Endothelial cell (in vitro differentiated cells): ENCODE measurements around the gene RNASE4. TPM values are rescaled to one million over a fixed set of nuclear protein-coding genes. Genes with fewer than 3 reads are reported as not detected.
"Not testable (repeated sequence)": the region's sequence is repeated elsewhere in the genome, so short reads cannot be mapped to it uniquely, and the experiment has no call there.

Experiments used
- DNase-seq: peaks from one replicate; pipeline ENCODE4 v3.0.0; 2021; ENCODE audit warnings: low spot score
- H3K27ac Mint-ChIP-seq: one replicate; pipeline ENCODE4 v1.8.0; 2021; ENCODE audit warnings: mixed read lengths, inconsistent platforms; ENCODE audit not compliant: unreplicated experiment
- H3K27me3 Mint-ChIP-seq: one replicate; pipeline ENCODE4 v1.8.0; 2021; ENCODE audit warnings: mild to moderate bottlenecking, moderate library complexity, mixed read lengths, inconsistent platforms; ENCODE audit not compliant: unreplicated experiment
- H3K36me3 Mint-ChIP-seq: one replicate; pipeline ENCODE4 v1.8.0; 2021; ENCODE audit warnings: mild to moderate bottlenecking, low read depth, mixed read lengths, inconsistent platforms; ENCODE audit not compliant: unreplicated experiment
- H3K4me1 Mint-ChIP-seq: one replicate; pipeline ENCODE4 v1.8.0; 2021; ENCODE audit warnings: mild to moderate bottlenecking, mixed read lengths, inconsistent platforms; ENCODE audit not compliant: unreplicated experiment
- H3K4me3 Mint-ChIP-seq: one replicate; pipeline ENCODE4 v1.8.0; 2021; ENCODE audit warnings: mild to moderate bottlenecking, mixed read lengths, inconsistent platforms; ENCODE audit not compliant: unreplicated experiment
- H3K9me3 Mint-ChIP-seq: one replicate; pipeline ENCODE4 v1.8.0; 2021; ENCODE audit warnings: mixed read lengths, inconsistent platforms; ENCODE audit not compliant: unreplicated experiment
- total RNA-seq: library from RNA; stranded (reverse); fragmentation: NEBNext Ultra II Directional; extraction: Animal tissue kit (Norgen Biotek cat#: 25700); gene quantifications from one replicate; pipeline ENCODE4 v1.2.1, GENCODE V29; 2021; ENCODE audit not compliant: unreplicated experiment
- TF ChIP-seq, protein P1 (sequence below): fragments of 200-600 bp; sonication (generic); IDR thresholded peaks from one replicate; pipeline ENCODE4 v1.5.0; 2021; ENCODE audit warnings: antibody characterized with exemption; ENCODE audit not compliant: unreplicated experiment

The RNASE4 gene
- total RNA-seq, 1 donor from 2014 or later = 1.0 TPM

DNA sequence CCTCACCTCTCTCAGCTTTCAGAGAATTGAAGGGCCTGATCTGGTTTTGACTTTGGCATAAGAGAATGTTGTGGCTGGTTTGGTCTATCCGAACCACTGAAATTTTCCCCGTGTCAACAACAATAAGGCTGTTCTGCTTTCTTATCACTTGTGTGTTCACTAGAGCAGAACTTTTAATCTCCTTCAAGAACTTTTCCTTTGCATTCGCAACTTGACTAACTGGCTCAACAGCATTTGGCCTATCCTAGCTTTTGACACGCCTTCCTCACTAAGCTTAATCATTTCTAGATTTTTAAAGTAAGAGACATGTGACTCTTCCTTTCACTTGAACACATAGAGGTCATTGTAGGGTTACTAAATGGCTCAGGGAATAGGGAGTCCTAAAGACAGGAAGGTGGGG is 35.4 kb downstream of the RNASE4 start:
- Mint-ChIP-seq H3K27ac (no peak overlapping the region), H3K36me3 (no peaks in the 10 kb centered on the region), H3K9me3 (no peaks in the 10 kb centered on the region), H3K27me3 (peaks cover 8% of the 10 kb centered on the region), H3K4me1 (no peaks in the 10 kb centered on the region), H3K4me3 (no peak overlapping the region)
- DNase-seq = no peak
- TF ChIP-seq, protein P1, sequence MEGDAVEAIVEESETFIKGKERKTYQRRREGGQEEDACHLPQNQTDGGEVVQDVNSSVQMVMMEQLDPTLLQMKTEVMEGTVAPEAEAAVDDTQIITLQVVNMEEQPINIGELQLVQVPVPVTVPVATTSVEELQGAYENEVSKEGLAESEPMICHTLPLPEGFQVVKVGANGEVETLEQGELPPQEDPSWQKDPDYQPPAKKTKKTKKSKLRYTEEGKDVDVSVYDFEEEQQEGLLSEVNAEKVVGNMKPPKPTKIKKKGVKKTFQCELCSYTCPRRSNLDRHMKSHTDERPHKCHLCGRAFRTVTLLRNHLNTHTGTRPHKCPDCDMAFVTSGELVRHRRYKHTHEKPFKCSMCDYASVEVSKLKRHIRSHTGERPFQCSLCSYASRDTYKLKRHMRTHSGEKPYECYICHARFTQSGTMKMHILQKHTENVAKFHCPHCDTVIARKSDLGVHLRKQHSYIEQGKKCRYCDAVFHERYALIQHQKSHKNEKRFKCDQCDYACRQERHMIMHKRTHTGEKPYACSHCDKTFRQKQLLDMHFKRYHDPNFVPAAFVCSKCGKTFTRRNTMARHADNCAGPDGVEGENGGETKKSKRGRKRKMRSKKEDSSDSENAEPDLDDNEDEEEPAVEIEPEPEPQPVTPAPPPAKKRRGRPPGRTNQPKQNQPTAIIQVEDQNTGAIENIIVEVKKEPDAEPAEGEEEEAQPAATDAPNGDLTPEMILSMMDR = no peak

GRCh38 chr14:20720741-20721140 is 36.4 kb downstream of the RNASE4 start:
- Mint-ChIP-seq H3K27me3 (peaks cover 8% of the 10 kb centered on the region), H3K36me3 (no peaks in the 10 kb centered on the region), H3K27ac (no peak overlapping the region), H3K9me3 (no peaks in the 10 kb centered on the region), H3K4me1 (no peaks in the 10 kb centered on the region), H3K4me3 (no peak overlapping the region)
- DNase-seq = no peak
- TF ChIP-seq, protein P1 = no peak

- H3K4me3 Mint-ChIP-seq = no peak overlapping the region
- DNase-seq = no peak
- H3K9me3 Mint-ChIP-seq = no peaks in the 10 kb centered on the region
- no peaks in the 10 kb centered on the region for H3K36me3 Mint-ChIP-seq
- H3K27me3 Mint-ChIP-seq = peaks cover 8% of the 10 kb centered on the region
- TF ChIP-seq, protein P1 = no peak
- H3K27ac Mint-ChIP-seq = no peak overlapping the region
- no peaks in the 10 kb centered on the region for H3K4me1 Mint-ChIP-seq
Observed at GRCh38 chr14:20722016-20722415, 37.7 kb downstream of the RNASE4 start.

- no peaks in the 10 kb centered on the region for H3K9me3 Mint-ChIP-seq
- H3K27ac Mint-ChIP-seq = no peak overlapping the region
- DNase-seq = no peak
- H3K27me3 Mint-ChIP-seq = peaks cover 7% of the 10 kb centered on the region
- TF ChIP-seq, protein P1 = no peak
- no peak overlapping the region for H3K4me3 Mint-ChIP-seq
- no peaks in the 10 kb centered on the region for H3K4me1 Mint-ChIP-seq
- H3K36me3 Mint-ChIP-seq = no peaks in the 10 kb centered on the region
Observed at GRCh38 chr14:20723488-20723887, 39.1 kb downstream of the RNASE4 start.

DNA sequence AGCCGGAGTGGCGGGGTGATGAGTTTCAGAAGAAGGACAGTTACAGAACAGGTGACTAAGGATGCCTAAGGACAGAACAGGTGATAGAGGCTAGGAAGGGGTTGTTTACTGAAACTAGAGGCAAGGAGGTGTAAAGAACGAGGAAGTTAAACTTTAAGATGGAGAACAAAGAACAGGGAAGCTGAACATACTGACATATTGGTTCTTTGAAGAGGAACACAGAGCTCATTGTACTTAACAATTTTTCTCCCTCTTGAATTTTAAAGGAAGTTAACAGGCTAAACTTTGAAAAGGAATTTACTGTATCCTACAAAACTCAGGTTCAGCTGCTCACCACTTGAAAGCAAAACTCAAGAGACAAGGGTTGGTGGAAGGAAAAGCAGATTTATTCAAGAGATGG is 41.8 kb downstream of the RNASE4 start:
- not testable (repeated sequence) for H3K27ac Mint-ChIP-seq, H3K9me3 Mint-ChIP-seq, H3K27me3 Mint-ChIP-seq, H3K4me1 Mint-ChIP-seq, H3K4me3 Mint-ChIP-seq, H3K36me3 Mint-ChIP-seq, DNase-seq

GRCh38 chr14:20726531-20726930 is 42.2 kb downstream of the RNASE4 start:
- TF ChIP-seq, protein P1 = no peak
- Mint-ChIP-seq H3K4me1 (no peaks in the 10 kb centered on the region), H3K4me3 (no peak overlapping the region), H3K9me3 (no peaks in the 10 kb centered on the region), H3K27ac (no peak overlapping the region), H3K36me3 (no peaks in the 10 kb centered on the region), H3K27me3 (peaks cover 5% of the 10 kb centered on the region)
- no peak for DNase-seq
